ENCODE data around the gene DLEC1.

DNA sequence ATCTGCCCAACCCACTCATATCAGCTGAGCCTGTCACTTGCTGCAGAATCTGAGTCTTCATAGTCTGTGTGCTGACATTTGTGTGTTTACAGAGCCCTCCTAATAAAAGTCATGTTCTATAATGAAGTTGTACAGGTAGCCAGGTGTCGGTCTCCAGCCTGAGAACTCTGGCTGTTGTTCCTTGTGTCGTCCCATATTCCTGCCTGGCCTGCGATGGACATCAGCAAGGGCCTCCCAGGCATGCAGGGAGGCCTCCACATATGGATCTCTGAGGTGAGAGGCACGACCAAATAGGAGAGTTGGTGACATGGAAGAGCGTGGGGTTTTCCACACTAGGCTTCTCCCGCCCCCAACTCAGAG lies 45.6 kb upstream of the DLEC1 start:
- TF ChIP-seq, protein P1, sequence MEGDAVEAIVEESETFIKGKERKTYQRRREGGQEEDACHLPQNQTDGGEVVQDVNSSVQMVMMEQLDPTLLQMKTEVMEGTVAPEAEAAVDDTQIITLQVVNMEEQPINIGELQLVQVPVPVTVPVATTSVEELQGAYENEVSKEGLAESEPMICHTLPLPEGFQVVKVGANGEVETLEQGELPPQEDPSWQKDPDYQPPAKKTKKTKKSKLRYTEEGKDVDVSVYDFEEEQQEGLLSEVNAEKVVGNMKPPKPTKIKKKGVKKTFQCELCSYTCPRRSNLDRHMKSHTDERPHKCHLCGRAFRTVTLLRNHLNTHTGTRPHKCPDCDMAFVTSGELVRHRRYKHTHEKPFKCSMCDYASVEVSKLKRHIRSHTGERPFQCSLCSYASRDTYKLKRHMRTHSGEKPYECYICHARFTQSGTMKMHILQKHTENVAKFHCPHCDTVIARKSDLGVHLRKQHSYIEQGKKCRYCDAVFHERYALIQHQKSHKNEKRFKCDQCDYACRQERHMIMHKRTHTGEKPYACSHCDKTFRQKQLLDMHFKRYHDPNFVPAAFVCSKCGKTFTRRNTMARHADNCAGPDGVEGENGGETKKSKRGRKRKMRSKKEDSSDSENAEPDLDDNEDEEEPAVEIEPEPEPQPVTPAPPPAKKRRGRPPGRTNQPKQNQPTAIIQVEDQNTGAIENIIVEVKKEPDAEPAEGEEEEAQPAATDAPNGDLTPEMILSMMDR (IDR thresholded peaks at IDR 0.05): no peak
- no peak for TF ChIP-seq POLR2A (IDR thresholded peaks at IDR 0.05)
